Measurements from ENCODE around the gene GRIK5. TPM values are rescaled to one million over a fixed set of nuclear protein-coding genes. Genes with fewer than 3 reads are reported as not detected.
A peak's percentile ranks its signal among the peaks of the same experiment; 100 is the strongest.

GRIK5 gene
- total and polyA plus RNA-seq, 2 of the 8 experiments (the other 6 are each of a cell fraction or from before 2014, with no cell fraction given): 17.8 to 42.9 TPM

DNA sequence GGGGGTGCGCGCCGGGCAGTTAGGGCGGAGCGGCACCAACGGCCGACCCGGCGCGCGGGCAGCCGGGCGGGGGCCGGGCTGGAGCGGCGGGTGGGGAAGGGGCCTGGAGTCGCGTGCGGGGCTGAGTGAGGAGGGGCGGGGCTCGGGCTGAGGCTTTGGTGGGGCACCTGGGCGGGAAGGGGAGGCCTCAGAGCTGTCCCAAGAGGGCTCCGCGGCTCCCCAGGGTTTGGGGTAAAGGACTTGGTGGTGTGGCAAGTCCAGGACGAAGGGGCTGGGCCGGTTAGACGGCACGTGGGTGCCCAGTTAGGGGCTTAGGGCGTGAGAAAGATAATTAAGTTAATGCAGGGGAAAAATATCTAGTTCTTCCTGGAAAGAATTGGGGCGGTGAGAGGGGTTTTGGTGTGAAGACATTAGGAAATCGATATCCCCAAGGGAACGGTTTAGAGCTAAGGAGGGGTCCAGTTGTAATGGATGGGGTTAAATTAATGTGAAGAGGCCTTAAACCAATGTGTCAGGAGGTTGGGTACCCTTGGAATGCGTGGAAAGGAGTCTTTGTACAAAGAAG is 6.5 kb upstream of the GRIK5 start:
- Histone ChIP-seq H4K5ac (ENCODE audit: insufficient read length, low read depth, low read length) (no peak overlapping the region), H2BK12ac (ENCODE audit: low read depth, low read length) (no peak overlapping the region), H3K4ac (replicated peaks; ENCODE audit: insufficient read length, low read depth, low read length) (no peak overlapping the region), H3K23me2 (ENCODE audit: low read depth, low read length) (peaks cover 21% of the 10 kb centered on the region), H2BK5ac (ENCODE audit: low read depth, low read length) (0 out of 2 replicates have a peak overlapping the region, but pooled peaks have one; percentile 24), H3K79me1 (ENCODE audit: low read depth, low read length) (peaks cover 17% of the 10 kb centered on the region), H3K27me3 (replicated peaks in 1 of 4; ENCODE audit: control insufficient read depth in 3 of 4, extremely low read depth in 1 of 4, insufficient read depth in 3 of 4, low read length in 3 of 4) (no peaks in the 10 kb centered on the region), H3K18ac (ENCODE audit: extremely low read depth, low read length) (peak overlapping the region; percentile 32), H2AFZ (ENCODE audit: low read length) (no peak overlapping the region), H3K4me3 (ENCODE audit: extremely low read depth in 1 of 4, insufficient read depth in 2 of 4, low read depth in 3 of 4, low read length in 4 of 4) (peak overlapping the region; percentile 82 to 91 (median 86)), H3K23ac (ENCODE audit: insufficient read length) (no peak overlapping the region), H3K56ac (replicated peaks; ENCODE audit: insufficient read length, low read depth, low read length) (peak overlapping the region; percentile 13), H2AK5ac (ENCODE audit: low read depth, low read length) (no peak overlapping the region), H4K20me1 (replicated peaks in 1 of 2; ENCODE audit: control insufficient read depth in 1 of 2, insufficient read depth in 2 of 2, low read length in 2 of 2) (peaks cover 28 to 43% of the 10 kb centered on the region in 2 experiments), H3K4me2 (ENCODE audit: insufficient read depth in 1 of 2, low read depth in 2 of 2, low read length in 2 of 2) (peak overlapping the region; percentile 86 to 91), H3K79me2 (ENCODE audit: control insufficient read depth in 1 of 2, insufficient read depth in 2 of 2, low read length in 2 of 2) (peaks cover 22 to 41% of the 10 kb centered on the region in 2 experiments), H2BK15ac (ENCODE audit: low read length) (no peak overlapping the region), H4K8ac (ENCODE audit: extremely low read depth, insufficient read depth, low read length) (peak overlapping the region; percentile 90), H3K4me1 (replicated peaks in 1 of 4; ENCODE audit: control insufficient read depth in 3 of 4, insufficient read depth in 4 of 4, low read length in 3 of 4) (peaks cover 0 to 4% (median 2%) of the 10 kb centered on the region in 4 experiments; a peak in 5 of 7 replicates), H3K36me3 (ENCODE audit: control insufficient read depth in 2 of 4, insufficient read depth in 4 of 4, low read length in 3 of 4) (peaks cover 17 to 32% (median 31%) of the 10 kb centered on the region in 4 experiments; a peak in 7 of 8 replicates), H3K27ac (ENCODE audit: low read depth, low read length) (peak overlapping the region; percentile 74; the same call in 1 of the 2 replicates), H3K14ac (ENCODE audit: insufficient read length) (no peak overlapping the region), H3K9ac (replicated peaks in 1 of 4; ENCODE audit: extremely low read depth in 1 of 4, low read depth in 3 of 4, low read length in 3 of 4) (peak overlapping the region; percentile 83 to 95 (median 90)), H3K9me3 (ENCODE audit: insufficient read depth in 2 of 2, low read depth in 1 of 2, low read length in 1 of 2) (no peaks in the 10 kb centered on the region), H4K91ac (replicated peaks; ENCODE audit: insufficient read length, low read length) (no peak overlapping the region), H2BK120ac (replicated peaks; ENCODE audit: low read depth, low read length) (no peak overlapping the region), H2BK20ac (ENCODE audit: low read length) (no peak overlapping the region)
- FAIRE-seq (no peak), DNase-seq (ENCODE audit: low read depth in 1 of 2, low spot score in 2 of 2) (no peak)
- POLR2A ChIA-PET (ENCODE audit: partially characterized antibody): interaction anchor here (0.7 to 1.8 kb wide), 19 partner anchors 8 to 208 kb away, joined by 3 to 10 read pairs (median 3); partner anchors contain the start of gene RABAC1
- TF ChIP-seq RFX5 (IDR thresholded peaks at IDR 0.05; ENCODE audit: borderline replicate concordance, low read depth, low read length) (no peak), RXRA (IDR thresholded peaks at IDR 0.05; ENCODE audit: insufficient read depth, low read depth, low read length) (no peak), BCL11A (IDR thresholded peaks at IDR 0.05; ENCODE audit: low read depth in 2 of 2, low read length in 2 of 2) (no peak), KDM1A (IDR thresholded peaks at IDR 0.05; ENCODE audit: borderline replicate concordance, low read length) (no peak), SIN3A (conservative IDR thresholded peaks at IDR 0.05 in 1 of 2, IDR thresholded peaks at IDR 0.05 in 1 of 2; ENCODE audit: low read depth in 1 of 2, low read length in 2 of 2) (peak in 1 of 2 experiments; percentile 14; a peak in 1 of 4 replicates), POU5F1 (IDR thresholded peaks at IDR 0.05; ENCODE audit: low read depth, low read length) (no peak)
- CTCF ChIA-PET (ENCODE audit: partially characterized antibody): interaction anchor here (0.6 to 1.7 kb wide), 4 partner anchors 8 to 88 kb away, joined by 3 to 8 read pairs (median 4); no protein-coding TSS in a partner anchor
- WGBS, 2 experiments (ENCODE audit: extremely low coverage in 1 of 2, insufficient coverage in 1 of 2, insufficient read length in 1 of 2, insufficient replicate concordance in 2 of 2, low coverage in 1 of 2, low lambda C conversion rate in 2 of 2, missing lambda C conversion rate in 1 of 2): 0% methylated on average over 11 of the region's 33 CpGs; no CpG with 5 or more reads in 1 of the 2 experiments
